Measurements from ENCODE around the gene WSCD2.

WSCD2 gene

DNA sequence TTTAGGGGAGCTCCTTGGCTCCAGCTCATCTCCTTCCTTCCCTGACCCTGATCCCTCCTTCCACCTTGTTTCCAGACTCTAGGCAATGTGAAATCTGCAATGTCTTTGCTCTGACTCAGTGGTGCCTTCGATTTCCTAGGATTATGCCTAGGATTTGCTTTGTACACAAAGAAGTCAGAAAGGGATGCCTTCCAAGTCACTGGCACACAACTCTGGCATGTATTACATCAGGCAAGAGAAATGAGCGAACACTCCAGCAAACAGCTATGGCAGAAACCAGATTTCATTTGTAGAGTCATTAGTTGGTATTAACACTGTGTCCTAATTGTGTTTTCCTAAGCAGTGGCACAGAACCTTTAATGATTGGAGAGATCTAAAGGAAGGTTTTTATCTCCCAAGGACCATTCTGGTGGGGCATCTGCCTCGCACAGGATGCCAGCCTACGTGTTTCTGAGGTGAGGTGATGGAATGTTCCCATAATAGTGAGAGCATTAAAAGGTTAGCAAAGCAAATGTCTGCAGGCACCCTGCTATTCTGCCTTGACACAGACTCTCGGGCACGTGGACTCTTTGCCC is 84.9 kb downstream of the WSCD2 start:
- Histone ChIP-seq H2AFZ (ENCODE audit: low read length) (no peak overlapping the region), H3K9me2 (replicated peaks; ENCODE audit: low read depth, low read length) (no peaks in the 10 kb centered on the region), H3K9ac (ENCODE audit: low read depth, low read length, poor library complexity, severe bottlenecking) (no peak overlapping the region), H3K79me2 (ENCODE audit: insufficient read depth, low read length) (no peaks in the 10 kb centered on the region), H3K4me2 (ENCODE audit: low read depth, low read length, poor library complexity, severe bottlenecking) (no peak overlapping the region), H3K4me3 (ENCODE audit: low read length, poor library complexity, severe bottlenecking) (no peak overlapping the region), H4K20me1 (ENCODE audit: insufficient read depth, low read length, poor library complexity, severe bottlenecking) (no peaks in the 10 kb centered on the region), H3F3A (ENCODE audit: low read depth) (no peaks in the 10 kb centered on the region), H3K36me3 (ENCODE audit: insufficient read depth, low read length) (no peaks in the 10 kb centered on the region), H3K9me3 (ENCODE audit: insufficient read depth, low read depth, low read length) (no peaks in the 10 kb centered on the region), H3K27me3 (ENCODE audit: insufficient read depth, low read length, poor library complexity, severe bottlenecking) (no peaks in the 10 kb centered on the region), H3K4me1 (ENCODE audit: insufficient read depth, low read length, poor library complexity, severe bottlenecking) (no peaks in the 10 kb centered on the region)
- TF ChIP-seq, protein P1, sequence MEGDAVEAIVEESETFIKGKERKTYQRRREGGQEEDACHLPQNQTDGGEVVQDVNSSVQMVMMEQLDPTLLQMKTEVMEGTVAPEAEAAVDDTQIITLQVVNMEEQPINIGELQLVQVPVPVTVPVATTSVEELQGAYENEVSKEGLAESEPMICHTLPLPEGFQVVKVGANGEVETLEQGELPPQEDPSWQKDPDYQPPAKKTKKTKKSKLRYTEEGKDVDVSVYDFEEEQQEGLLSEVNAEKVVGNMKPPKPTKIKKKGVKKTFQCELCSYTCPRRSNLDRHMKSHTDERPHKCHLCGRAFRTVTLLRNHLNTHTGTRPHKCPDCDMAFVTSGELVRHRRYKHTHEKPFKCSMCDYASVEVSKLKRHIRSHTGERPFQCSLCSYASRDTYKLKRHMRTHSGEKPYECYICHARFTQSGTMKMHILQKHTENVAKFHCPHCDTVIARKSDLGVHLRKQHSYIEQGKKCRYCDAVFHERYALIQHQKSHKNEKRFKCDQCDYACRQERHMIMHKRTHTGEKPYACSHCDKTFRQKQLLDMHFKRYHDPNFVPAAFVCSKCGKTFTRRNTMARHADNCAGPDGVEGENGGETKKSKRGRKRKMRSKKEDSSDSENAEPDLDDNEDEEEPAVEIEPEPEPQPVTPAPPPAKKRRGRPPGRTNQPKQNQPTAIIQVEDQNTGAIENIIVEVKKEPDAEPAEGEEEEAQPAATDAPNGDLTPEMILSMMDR (conservative IDR thresholded peaks at IDR 0.05; ENCODE audit: low read length), result no peak
- TF ChIP-seq EZH2phosphoT487 (IDR thresholded peaks at IDR 0.05; ENCODE audit: borderline replicate concordance), result no peak

DNA sequence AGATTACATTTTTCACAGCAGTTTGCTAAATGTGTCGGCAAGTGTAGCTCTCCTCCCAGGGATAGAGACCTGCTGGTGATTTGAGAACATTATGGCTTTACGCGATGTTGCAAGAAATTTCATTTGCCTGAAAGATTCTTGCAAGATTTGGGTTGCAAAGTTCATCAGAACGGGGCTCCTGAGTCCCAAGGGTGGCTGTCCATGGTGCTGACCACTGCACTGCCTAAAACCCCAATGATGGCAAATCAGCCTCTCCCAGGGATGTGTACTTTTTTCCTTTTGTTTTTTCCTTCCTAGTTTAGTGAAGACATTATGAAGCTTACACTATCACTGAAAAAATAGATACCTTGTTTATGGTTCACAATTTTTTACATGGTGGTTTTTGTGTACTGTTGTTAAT is 85.4 kb downstream of the WSCD2 start:
- no peaks in the 10 kb centered on the region for H3K4me1 ChIP-seq (ENCODE audit: insufficient read depth, low read length, poor library complexity, severe bottlenecking)
- no peak overlapping the region for H3K4me2 ChIP-seq (ENCODE audit: low read depth, low read length, poor library complexity, severe bottlenecking)
- no peaks in the 10 kb centered on the region for H3K27me3 ChIP-seq (ENCODE audit: insufficient read depth, low read length, poor library complexity, severe bottlenecking)
- H4K20me1 ChIP-seq (ENCODE audit: insufficient read depth, low read length, poor library complexity, severe bottlenecking), result no peaks in the 10 kb centered on the region
- H3K36me3 ChIP-seq (ENCODE audit: insufficient read depth, low read length), result no peaks in the 10 kb centered on the region
- H3K9ac ChIP-seq (ENCODE audit: low read depth, low read length, poor library complexity, severe bottlenecking), result no peak overlapping the region
- H3K9me3 ChIP-seq (ENCODE audit: insufficient read depth, low read depth, low read length), result no peaks in the 10 kb centered on the region
- H2AFZ ChIP-seq (ENCODE audit: low read length), result no peak overlapping the region
- no peaks in the 10 kb centered on the region for H3F3A ChIP-seq (ENCODE audit: low read depth)
- no peaks in the 10 kb centered on the region for H3K79me2 ChIP-seq (ENCODE audit: insufficient read depth, low read length)
- H3K9me2 ChIP-seq (replicated peaks; ENCODE audit: low read depth, low read length), result no peaks in the 10 kb centered on the region
- H3K4me3 ChIP-seq (ENCODE audit: low read length, poor library complexity, severe bottlenecking), result no peak overlapping the region
- no peak for TF ChIP-seq EZH2phosphoT487 (IDR thresholded peaks at IDR 0.05; ENCODE audit: borderline replicate concordance)
- TF ChIP-seq, protein P1 (conservative IDR thresholded peaks at IDR 0.05; ENCODE audit: low read length), result no peak

- H3F3A ChIP-seq (ENCODE audit: low read depth), result no peaks in the 10 kb centered on the region
- no peaks in the 10 kb centered on the region for H3K27me3 ChIP-seq (ENCODE audit: insufficient read depth, low read length, poor library complexity, severe bottlenecking)
- no peak overlapping the region for H3K9ac ChIP-seq (ENCODE audit: low read depth, low read length, poor library complexity, severe bottlenecking)
- no peaks in the 10 kb centered on the region for H3K4me1 ChIP-seq (ENCODE audit: insufficient read depth, low read length, poor library complexity, severe bottlenecking)
- H3K79me2 ChIP-seq (ENCODE audit: insufficient read depth, low read length), result no peaks in the 10 kb centered on the region
- no peaks in the 10 kb centered on the region for H3K9me2 ChIP-seq (replicated peaks; ENCODE audit: low read depth, low read length)
- no peaks in the 10 kb centered on the region for H4K20me1 ChIP-seq (ENCODE audit: insufficient read depth, low read length, poor library complexity, severe bottlenecking)
- no peaks in the 10 kb centered on the region for H3K9me3 ChIP-seq (ENCODE audit: insufficient read depth, low read depth, low read length)
- no peak overlapping the region for H3K4me3 ChIP-seq (ENCODE audit: low read length, poor library complexity, severe bottlenecking)
- H3K36me3 ChIP-seq (ENCODE audit: insufficient read depth, low read length), result no peaks in the 10 kb centered on the region
- no peak overlapping the region for H3K4me2 ChIP-seq (ENCODE audit: low read depth, low read length, poor library complexity, severe bottlenecking)
- H2AFZ ChIP-seq (ENCODE audit: low read length), result no peak overlapping the region
- TF ChIP-seq EZH2phosphoT487 (IDR thresholded peaks at IDR 0.05; ENCODE audit: borderline replicate concordance), result no peak
- TF ChIP-seq, protein P1 (conservative IDR thresholded peaks at IDR 0.05; ENCODE audit: low read length), result no peak
Measured at GRCh38 chr12:108215458-108215857, 86.4 kb downstream of the WSCD2 start.

Measured in Loucy (cell line).